Measurements from ENCODE around the gene RABGGTA. TPM values are rescaled to one million over a fixed set of nuclear protein-coding genes. Genes with fewer than 3 reads are reported as not detected.

The RABGGTA gene
- total RNA-seq, 1 experiment from 2014 or later: 27.1 TPM

DNA sequence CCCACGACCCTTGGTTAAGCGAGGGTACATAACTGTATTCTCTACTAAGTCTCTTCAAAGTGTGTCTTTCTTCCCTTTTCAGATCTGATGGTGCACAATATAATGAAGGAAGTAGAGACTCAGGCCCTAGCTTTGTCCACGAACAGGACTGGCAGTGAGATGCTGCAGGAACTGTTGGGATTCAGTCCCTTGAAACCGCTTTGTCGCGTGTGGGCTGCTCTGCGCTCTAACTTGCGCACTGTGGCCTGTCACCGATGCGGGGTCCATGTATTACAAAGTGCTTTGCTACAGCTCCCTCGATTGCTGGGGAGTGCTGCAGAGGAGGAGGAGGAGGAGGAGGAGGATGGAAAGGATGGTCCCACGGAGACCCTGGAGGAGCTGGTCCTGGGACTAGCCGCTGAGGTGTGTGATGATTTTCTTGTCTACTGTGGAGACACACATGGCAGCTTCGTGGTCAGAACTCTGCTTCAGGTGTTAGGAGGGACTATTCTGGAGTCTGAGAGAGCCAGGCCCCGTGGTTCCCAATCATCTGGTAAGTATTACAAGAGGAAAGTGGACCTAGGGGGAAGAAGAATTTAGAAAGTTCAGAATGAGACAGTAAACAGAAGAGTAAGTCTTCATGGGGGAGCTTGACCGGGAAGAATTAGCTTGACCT, 29.1 kb upstream of the RABGGTA start:
- TF ChIP-seq, protein P1, sequence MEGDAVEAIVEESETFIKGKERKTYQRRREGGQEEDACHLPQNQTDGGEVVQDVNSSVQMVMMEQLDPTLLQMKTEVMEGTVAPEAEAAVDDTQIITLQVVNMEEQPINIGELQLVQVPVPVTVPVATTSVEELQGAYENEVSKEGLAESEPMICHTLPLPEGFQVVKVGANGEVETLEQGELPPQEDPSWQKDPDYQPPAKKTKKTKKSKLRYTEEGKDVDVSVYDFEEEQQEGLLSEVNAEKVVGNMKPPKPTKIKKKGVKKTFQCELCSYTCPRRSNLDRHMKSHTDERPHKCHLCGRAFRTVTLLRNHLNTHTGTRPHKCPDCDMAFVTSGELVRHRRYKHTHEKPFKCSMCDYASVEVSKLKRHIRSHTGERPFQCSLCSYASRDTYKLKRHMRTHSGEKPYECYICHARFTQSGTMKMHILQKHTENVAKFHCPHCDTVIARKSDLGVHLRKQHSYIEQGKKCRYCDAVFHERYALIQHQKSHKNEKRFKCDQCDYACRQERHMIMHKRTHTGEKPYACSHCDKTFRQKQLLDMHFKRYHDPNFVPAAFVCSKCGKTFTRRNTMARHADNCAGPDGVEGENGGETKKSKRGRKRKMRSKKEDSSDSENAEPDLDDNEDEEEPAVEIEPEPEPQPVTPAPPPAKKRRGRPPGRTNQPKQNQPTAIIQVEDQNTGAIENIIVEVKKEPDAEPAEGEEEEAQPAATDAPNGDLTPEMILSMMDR (IDR thresholded peaks at IDR 0.05; ENCODE audit: insufficient read depth in 1 of 2, low read depth in 1 of 2, low read length in 1 of 2, severe bottlenecking in 1 of 2, unreplicated experiment in 1 of 2): no peak
- BruUV-seq (replicated peaks): no TSS peak
- no peak for DNase-seq
- H3K36me3 ChIP-seq (ENCODE audit: control insufficient read depth, insufficient read depth, low read length): peaks cover 2% of the 10 kb centered on the region
- peak overlapping the region; percentile 96 for H3K4me3 Mint-ChIP-seq (ENCODE audit: unreplicated experiment)
- no peaks in the 10 kb centered on the region for H3K9me3 Mint-ChIP-seq (ENCODE audit: unreplicated experiment)
- H3K27me3 ChIP-seq (replicated peaks; ENCODE audit: control insufficient read depth, insufficient read depth, low read length): no peaks in the 10 kb centered on the region
- H3K27me3 Mint-ChIP-seq (ENCODE audit: insufficient read depth, unreplicated experiment): no peaks in the 10 kb centered on the region
- H3K27ac Mint-ChIP-seq (ENCODE audit: unreplicated experiment): peak overlapping the region; percentile 94
- peaks cover 5% of the 10 kb centered on the region for H3K4me1 ChIP-seq
- H3K9me3 ChIP-seq: no peaks in the 10 kb centered on the region
- intact Hi-C loops (cut with micrococcal nuclease; ENCODE audit: unreplicated experiment): no loop called here
- peaks cover 15% of the 10 kb centered on the region for H3K4me1 Mint-ChIP-seq (ENCODE audit: low read depth, unreplicated experiment)
- peaks cover 55% of the 10 kb centered on the region for H3K36me3 Mint-ChIP-seq (ENCODE audit: insufficient read depth, unreplicated experiment)
- peak overlapping the region; percentile 88 for H3K4me3 ChIP-seq (ENCODE audit: low read depth, low read length)
- ChIA-PET CTCF (interaction anchor here (0.6 to 5.8 kb wide), 6 partner anchors 8 to 131 kb away, joined by 3 to 157 read pairs (median 6); partner anchors contain the start of genes CIDEB and TINF2), POLR2A (interaction anchor here (0.6 to 3.1 kb wide), 3 partner anchors 8 to 58 kb away, joined by 4 to 36 read pairs (median 4); partner anchors contain the start of genes CIDEB and TINF2)

DNA sequence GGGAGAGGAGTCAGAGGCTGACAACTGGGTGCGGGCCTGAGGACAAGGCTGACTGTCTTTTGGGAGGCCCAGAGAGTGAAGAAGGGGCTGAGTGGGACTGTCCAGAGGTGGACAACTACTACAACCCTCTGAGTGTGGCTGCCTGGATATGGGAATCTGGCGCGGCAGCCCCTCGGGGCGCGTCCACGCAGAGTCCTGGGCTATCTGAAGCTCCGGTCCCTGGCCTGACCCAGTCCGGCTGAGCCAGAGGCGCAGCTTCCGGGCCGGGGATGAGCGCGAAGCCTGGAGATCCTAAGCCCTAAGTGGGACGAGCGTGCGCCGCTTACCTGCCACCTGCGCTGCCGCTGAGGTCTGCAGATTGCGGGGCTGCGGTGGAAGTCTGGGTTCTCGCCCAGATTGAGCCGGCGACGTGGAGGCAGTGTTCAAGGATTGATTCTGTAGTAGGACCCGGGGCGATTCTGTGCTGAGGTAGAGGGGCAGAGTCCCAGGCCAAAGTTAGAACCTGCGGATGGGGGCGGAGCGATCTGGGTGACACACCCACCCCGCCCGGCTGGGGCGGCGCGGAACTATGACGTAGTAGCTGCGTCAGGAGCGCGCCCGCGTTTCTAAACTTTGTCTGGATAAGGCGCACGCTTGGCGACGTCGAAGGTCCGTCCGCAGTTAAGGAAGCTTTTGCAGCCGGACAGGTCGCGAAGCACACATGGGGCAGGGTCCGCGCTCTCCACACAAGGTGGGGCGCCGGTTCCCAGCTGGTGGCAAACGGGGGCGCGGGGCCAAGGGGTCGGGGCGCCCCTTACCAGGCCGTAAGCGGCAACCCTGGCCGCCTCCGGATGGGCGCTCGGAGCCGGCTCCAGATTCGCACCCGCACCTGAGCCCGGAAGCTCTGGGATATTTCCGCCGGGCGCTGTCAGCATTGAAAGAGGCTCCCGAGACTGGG, 28.1 kb upstream of the RABGGTA start, which contains the start of the genes DHRS1 and NOP9:
Gene DHRS1, minus strand, starts transcription at position 526 of the 937 bp plus-strand sequence. CDS start 674 bp downstream, outside the sequence.
Gene NOP9, plus strand, starts transcription at position 596 of the 937 bp plus-strand sequence. Its CDS starts 105 bp downstream, at position 701.
- TF ChIP-seq, protein P1 (IDR thresholded peaks at IDR 0.05; ENCODE audit: insufficient read depth in 1 of 2, low read depth in 1 of 2, low read length in 1 of 2, severe bottlenecking in 1 of 2, unreplicated experiment in 1 of 2): no peak
- Histone ChIP-seq H3K4me1 (peaks cover 5% of the 10 kb centered on the region), H3K4me3 (ENCODE audit: low read depth, low read length) (peak within 1 kb of the TSS; percentile 88), H3K36me3 (ENCODE audit: control insufficient read depth, insufficient read depth, low read length) (peaks cover 2% of the 10 kb centered on the region), H3K9me3 (no peaks in the 10 kb centered on the region), H3K27me3 (replicated peaks; ENCODE audit: control insufficient read depth, insufficient read depth, low read length) (no peaks in the 10 kb centered on the region)
- Mint-ChIP-seq H3K4me3 (ENCODE audit: unreplicated experiment) (peak within 1 kb of the TSS; percentile 96), H3K27ac (ENCODE audit: unreplicated experiment) (peak within 1 kb of the TSS; percentile 94), H3K9me3 (ENCODE audit: unreplicated experiment) (no peaks in the 10 kb centered on the region), H3K36me3 (ENCODE audit: insufficient read depth, unreplicated experiment) (peaks cover 52% of the 10 kb centered on the region), H3K27me3 (ENCODE audit: insufficient read depth, unreplicated experiment) (no peaks in the 10 kb centered on the region), H3K4me1 (ENCODE audit: low read depth, unreplicated experiment) (peaks cover 15% of the 10 kb centered on the region)
- intact Hi-C loops (cut with micrococcal nuclease; ENCODE audit: unreplicated experiment): loop anchor here (1.0 kb wide), 1 partner anchor 9 kb away; no protein-coding TSS in a partner anchor
- POLR2A ChIA-PET: interaction anchor here (0.6 to 3.1 kb wide), 4 partner anchors 8 to 57 kb away, joined by 4 to 36 read pairs (median 4); partner anchors contain the start of genes CIDEB and TINF2
- CTCF ChIA-PET: interaction anchor here (0.6 to 5.8 kb wide), 10 partner anchors 8 to 137 kb away, joined by 3 to 157 read pairs (median 4); partner anchors contain the start of genes CIDEB, MDP1 and TINF2
- TSS peak; percentile 82 for BruUV-seq (replicated peaks)
- peak; percentile 89 to 93 for DNase-seq
